Choroid plexus epithelial cell (primary cell): ENCODE results near the gene OR7G1.

Experiments used
- DNase-seq: peaks from one replicate; pipeline ENCODE4 v3.0.0-alpha.2; 2010; ENCODE audit warnings: low read depth
- H3K4me3 ChIP-seq: 2 replicates; pipeline ENCODE4 v1.5.1; 2011; ENCODE audit warnings: low read depth, mild to moderate bottlenecking, control low read depth, low read length, moderate library complexity
- CTCF ChIP-seq: conservative IDR thresholded peaks from 2 replicates; pipeline ENCODE4 v1.5.1; 2011; ENCODE audit warnings: low read depth, mild to moderate bottlenecking, control low read depth, inconsistent platforms, low read length, moderate library complexity

Gene OR7G1

GRCh38 chr19:9150650-9151049 is 35.1 kb upstream of the OR7G1 start:
- DNase-seq, result no peak
- no peak for TF ChIP-seq CTCF

GRCh38 chr19:9149997-9150396 is 34.4 kb upstream of the OR7G1 start:
- TF ChIP-seq CTCF, result no peak

More at GRCh38 chr19:9150650-9151049, 35.1 kb upstream of the OR7G1 start:
- no peak overlapping the region for H3K4me3 ChIP-seq

GRCh38 chr19:9148697-9149096 is 33.1 kb upstream of the OR7G1 start:
- no peak for DNase-seq

More at GRCh38 chr19:9149997-9150396, 34.4 kb upstream of the OR7G1 start:
- DNase-seq, result no peak
- H3K4me3 ChIP-seq, result no peak overlapping the region

GRCh38 chr19:9146882-9147281 is 31.3 kb upstream of the OR7G1 start:
- no peak overlapping the region for H3K4me3 ChIP-seq
- DNase-seq, result no peak
- no peak for TF ChIP-seq CTCF

More at GRCh38 chr19:9148697-9149096, 33.1 kb upstream of the OR7G1 start:
- no peak overlapping the region for H3K4me3 ChIP-seq
- TF ChIP-seq CTCF, result no peak

- no peak for TF ChIP-seq CTCF
- no peak overlapping the region for H3K4me3 ChIP-seq
- DNase-seq, result peak; percentile 17
Observed at GRCh38 chr19:9144920-9145319, 29.4 kb upstream of the OR7G1 start.

- no peak for TF ChIP-seq CTCF
Observed at GRCh38 chr19:9140159-9140874, 24.8 kb upstream of the OR7G1 start, which contains the start of gene ZNF317. TSS of gene ZNF317 (plus strand) at chr19:9140397. CDS start at chr19:9156017, 15,620 bp downstream.

More at GRCh38 chr19:9140159-9140874, 24.8 kb upstream of the OR7G1 start, which contains the start of gene ZNF317:
- peak; percentile 93 for DNase-seq
- H3K4me3 ChIP-seq, result peak within 1 kb of the TSS; percentile 99
